Astrocyte of the hippocampus (primary cell): ENCODE data around the gene KLK6.

Experiments
- DNase-seq: peaks from one replicate; pipeline ENCODE4 v3.0.0; 2011; ENCODE audit warnings: low read depth, low spot score

KLK6 gene

GRCh38 chr19:50952910-50953309 lies 16.5 kb downstream of the KLK6 start, which contains the start of gene KLK5:
Gene KLK5 (minus strand): TSS chr19:50953038. CDS start chr19:50952657, 381 bp downstream.
- peak; percentile 16 for DNase-seq

DNA sequence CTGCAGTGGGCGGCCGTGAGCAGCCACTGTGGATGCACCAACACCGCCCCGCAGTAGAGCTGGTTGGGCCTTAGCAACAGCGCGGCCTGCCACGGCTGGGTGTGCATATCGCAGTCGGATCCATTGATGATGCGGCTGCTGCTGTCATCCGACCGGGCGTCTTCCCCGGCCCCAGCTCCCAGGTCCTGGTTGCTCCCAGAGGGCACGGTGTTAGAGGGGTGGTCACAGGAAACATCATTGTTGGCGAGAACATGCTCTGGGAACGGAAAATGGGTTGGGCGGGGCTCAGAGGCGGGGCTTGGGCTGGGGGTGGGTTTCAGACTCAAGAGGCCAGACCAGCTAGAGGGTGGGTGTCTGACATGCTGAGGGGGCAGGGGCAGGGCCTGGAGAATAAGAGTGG lies 19.5 kb downstream of the KLK6 start:
- no peak for DNase-seq

GRCh38 chr19:50947123-50947522 lies 22.3 kb downstream of the KLK6 start:
- no peak for DNase-seq

- DNase-seq: no peak
These were observed 24.6 kb downstream of the KLK6 start for GRCh38 chr19:50944795-50945194.

- DNase-seq: no peak
These were observed 26.1 kb downstream of the KLK6 start for GRCh38 chr19:50943074-50943828.

DNA sequence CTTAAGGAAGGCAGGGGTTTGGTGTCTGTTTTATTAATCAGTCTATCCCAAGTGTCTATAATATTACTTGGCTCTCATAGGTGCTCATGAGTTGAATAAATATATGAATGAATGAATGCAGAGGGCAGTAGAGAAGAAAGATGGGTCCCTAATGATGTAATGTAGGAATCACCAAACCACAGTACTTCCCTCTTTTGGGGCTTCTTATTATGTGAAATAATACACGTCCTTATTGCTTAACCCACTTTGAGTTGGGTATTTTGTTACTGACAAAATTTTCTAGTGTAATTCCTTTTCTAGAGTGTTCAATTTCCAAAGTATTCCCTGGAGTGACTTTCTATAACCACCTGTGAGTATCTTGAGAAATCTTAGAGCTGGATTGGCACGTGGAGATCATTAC lies 29.8 kb downstream of the KLK6 start:
- no peak for DNase-seq

- DNase-seq: no peak
These were observed 35.8 kb downstream of the KLK6 start for GRCh38 chr19:50933640-50934039.

DNA sequence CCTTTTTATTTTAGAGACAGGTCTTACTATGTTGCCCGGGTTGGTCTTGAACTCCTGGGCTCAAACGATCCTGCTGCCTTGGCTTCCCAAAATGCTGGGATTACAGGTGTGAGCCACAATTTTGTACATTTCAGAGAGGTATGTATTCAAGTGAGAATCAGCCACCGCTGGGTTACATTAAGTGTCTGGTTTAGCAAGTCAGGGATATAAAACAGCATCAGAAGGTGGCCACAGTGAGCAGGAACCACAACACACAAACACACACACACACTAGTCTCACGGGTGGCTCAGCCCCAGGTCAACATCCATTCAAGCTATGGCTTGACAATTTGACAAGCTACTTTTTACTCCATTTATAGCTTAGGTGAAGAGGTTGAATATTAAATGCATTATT lies 36.7 kb downstream of the KLK6 start:
- no peak for DNase-seq

DNA sequence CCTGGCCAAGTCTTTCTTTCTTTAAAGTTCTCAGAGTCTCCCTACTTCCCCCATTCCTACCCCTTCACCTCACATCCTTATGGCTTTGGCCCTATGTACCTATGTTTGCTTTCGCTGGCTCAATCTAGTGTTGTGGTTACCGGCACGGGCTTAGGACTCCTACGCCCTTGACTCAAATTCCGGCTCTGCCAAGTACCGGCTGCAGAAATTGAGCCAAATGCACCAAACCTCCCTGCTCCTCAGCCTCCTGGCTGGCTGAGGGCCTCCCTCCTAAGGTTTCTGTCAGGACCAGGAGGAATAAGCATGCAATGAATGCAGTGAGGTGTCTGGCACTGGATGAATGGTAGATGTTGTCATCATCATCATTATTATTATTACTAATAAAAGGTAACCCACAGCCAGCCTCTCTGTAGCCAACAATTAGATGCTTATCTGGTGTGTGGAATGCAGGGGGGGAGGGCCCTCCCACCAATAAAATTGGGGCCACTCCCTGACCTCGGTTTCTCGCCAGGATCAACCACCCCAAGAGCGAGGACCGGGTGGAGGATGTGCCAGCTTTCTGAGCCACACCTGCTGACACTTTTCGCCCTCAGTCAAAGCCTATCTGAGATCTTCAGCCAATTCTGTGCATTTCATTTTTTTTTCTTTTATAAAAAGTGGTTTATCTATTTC lies 37.2 kb downstream of the KLK6 start:
- DNase-seq: no peak

DNA sequence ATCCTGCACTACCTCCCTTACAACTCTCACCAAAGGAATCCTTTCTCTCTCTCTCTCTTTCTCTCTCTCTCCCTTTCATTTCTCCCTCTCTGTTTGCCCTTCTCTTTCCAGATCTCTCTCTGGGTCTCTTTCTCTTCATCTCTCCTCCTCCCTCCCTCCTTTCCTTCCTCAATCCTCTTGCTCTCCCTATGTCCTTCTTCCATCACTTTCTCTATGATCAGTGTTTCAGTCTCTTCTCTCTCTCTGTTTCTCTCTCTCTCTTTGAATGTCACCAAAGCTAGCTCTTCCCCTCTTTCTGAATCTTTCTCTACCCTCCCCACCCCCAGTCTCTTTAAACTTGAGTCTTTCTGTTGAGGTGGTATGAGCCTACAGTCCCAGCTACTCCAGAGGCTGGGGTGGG lies 38.4 kb downstream of the KLK6 start:
- DNase-seq: no peak

- DNase-seq: no peak
These were observed 40.6 kb downstream of the KLK6 start for GRCh38 chr19:50928831-50929230.

DNA sequence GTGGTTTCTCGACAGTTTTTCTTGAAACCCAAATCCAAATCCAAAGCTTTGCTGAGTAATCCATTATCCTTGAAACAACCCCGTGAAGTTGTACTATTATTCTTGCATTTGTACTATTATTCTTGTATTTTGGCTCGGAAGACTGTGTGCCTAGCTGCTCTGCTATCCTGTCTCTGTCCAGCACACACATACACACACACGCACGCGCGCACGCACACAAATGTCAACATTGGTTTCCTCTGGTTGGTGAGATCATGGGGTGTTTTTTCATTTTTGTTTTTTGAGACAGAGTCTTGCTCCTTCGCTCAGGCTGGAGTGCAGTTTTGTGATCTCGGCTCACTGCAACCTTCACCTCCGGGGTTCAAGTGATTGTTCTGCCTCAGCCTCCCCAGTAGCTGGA lies 43.2 kb downstream of the KLK6 start:
- DNase-seq: no peak

DNA sequence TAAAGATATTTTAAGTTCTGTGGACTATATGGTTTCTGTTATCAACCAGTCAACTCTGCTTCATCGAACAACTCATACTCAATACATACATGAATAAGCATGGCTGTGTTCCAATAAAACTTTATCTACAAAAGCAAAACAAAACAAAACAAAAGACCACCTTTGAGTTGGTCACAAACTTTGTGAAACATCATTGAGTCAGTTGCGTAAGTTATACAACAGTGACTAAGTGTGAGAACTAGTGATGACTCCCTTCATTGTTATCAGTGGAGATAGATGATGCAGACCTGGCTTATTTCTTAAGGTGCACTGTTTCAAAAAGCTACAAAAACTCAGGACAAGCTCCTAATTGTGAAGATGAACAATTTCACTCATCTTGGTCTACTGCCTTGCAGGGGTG lies 43.7 kb downstream of the KLK6 start:
- no peak for DNase-seq

GRCh38 chr19:50924586-50924985 lies 44.8 kb downstream of the KLK6 start:
- no peak for DNase-seq

- DNase-seq: peak; percentile 84
These were observed 47.0 kb downstream of the KLK6 start for GRCh38 chr19:50922317-50922853.

DNA sequence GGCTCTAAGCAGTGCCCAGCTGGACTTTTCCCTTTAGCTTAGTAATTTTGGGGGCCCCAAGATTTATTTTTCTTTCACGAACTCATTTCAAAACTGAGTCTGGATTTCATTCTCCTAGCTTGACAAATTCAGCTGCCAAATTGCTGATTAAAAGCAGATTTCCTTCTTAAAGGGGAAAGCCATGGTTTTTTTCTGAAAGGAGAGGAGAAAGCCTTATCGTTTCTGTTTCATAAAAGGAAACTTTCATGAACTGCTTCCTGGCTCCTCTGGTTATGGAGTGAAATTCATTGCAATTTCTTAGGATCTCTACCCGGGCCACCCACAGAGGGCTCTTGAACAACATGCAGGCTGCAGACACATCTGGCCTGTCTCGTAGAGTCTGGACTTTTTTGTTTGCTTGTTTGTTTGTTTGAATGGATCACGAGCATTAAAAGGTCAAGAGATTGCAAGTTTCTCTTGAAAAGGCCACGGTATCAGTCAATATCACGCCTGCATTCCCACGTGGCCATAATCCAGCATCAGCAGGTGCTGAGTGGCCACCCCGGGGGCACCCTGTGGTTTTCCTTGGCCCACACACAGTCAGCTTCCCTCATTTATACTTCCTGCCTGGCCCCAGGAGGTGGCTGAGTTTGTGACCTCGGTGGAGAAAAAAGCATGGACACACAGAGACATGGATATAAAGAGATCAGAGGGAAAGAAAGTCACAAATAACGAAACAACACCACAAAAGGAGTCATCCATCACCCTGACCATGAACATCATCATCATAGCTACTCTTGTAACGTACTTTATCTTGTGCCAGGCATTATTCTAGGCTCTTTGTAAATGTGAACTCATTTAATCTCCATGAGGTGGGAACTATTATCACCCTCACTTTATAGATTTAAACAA lies 47.7 kb downstream of the KLK6 start:
- no peak for DNase-seq

DNA sequence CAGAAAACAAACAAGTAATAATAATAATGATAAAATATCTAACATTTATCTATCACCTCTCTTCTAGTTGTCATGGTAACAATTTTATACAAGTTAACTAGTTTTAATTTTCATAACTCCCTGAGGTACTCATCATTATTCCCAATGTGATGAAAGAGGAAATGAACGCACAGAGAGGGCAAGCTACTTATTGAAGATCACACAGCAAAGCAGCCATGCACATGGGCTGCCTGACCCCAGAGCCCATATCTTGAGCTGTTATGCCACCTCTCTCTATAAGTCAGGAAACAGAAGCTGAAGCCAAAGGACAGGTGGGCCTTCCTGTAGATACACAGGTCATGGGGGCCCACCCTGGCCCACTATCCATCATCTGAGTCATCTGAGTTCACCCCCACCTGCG lies 53.3 kb downstream of the KLK6 start:
- no peak for DNase-seq

DNA sequence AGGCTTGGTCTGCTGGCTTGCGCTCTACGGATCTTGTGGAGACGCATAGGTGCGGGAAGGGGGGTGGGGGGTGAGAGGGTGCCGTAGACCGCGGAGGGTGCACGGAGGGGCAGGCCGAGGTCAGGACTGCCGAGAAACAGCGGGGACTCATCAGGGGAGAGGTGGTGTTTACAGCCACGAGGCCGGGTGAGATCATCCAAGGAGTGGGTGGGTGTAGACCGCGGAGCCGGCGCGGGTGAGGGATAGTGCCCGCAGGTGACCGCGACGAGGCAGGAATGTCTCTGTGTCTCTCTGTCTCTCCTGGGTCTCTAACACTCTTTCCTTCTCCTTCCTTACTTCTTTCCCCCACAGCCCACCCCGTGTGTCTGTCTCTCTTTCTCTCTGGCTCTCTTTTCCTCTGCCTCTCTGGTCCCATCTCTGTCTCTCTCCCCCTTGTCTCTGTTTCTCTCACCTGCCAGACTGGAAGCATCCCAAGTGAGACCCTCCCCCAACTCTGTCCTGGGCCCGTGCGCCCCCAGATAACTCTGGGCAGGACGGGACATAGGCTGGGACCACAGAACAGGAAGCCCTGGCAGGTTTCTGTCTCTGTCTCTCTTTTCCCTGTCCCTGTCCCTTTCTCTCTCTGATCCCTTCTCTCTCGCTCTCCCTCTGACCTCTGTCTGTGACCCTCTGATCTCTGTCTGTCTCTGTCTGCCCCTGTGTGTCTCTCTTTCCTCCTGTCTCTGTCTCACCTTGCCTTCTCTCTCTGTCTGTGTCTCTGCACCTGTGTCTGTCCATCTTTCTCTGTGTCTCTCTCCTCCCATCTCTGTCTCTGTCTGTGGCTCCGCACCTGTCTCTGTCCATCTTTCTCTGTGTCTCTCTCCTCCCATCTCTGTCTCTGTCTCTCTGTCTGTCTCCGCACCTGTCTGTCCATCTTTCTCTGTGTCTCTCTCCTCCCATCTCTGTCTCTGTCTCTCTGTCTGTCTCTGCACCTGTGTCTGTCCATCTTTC lies 56.4 kb downstream of the KLK6 start:
- peak; percentile 10 for DNase-seq

- DNase-seq: no peak
These were observed 57.2 kb downstream of the KLK6 start for GRCh38 chr19:50912102-50912599.
